HG03442 (cell line): ENCODE results near the gene BNIP3.
A peak's percentile ranks its signal among the peaks of the same experiment; 100 is the strongest.

Experiments used
- ATAC-seq: cut with Tn5 transposase; IDR thresholded peaks from one replicate; pipeline ENCODE4 v1.9.1; 2021; ENCODE audit warnings: mild to moderate bottlenecking, moderate library complexity; ENCODE audit not compliant: unreplicated experiment

BNIP3 gene, protein sequence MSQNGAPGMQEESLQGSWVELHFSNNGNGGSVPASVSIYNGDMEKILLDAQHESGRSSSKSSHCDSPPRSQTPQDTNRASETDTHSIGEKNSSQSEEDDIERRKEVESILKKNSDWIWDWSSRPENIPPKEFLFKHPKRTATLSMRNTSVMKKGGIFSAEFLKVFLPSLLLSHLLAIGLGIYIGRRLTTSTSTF

GRCh38 chr10:131981429-131982184, at the start of gene BNIP3:
TSS of gene BNIP3 (minus strand) at chr10:131981923. CDS start at chr10:131981806, 117 bp downstream.
- peak; percentile 90 for ATAC-seq

GRCh38 chr10:132030898-132031463, 49.3 kb upstream of the BNIP3 start:
- ATAC-seq: no peak

DNA sequence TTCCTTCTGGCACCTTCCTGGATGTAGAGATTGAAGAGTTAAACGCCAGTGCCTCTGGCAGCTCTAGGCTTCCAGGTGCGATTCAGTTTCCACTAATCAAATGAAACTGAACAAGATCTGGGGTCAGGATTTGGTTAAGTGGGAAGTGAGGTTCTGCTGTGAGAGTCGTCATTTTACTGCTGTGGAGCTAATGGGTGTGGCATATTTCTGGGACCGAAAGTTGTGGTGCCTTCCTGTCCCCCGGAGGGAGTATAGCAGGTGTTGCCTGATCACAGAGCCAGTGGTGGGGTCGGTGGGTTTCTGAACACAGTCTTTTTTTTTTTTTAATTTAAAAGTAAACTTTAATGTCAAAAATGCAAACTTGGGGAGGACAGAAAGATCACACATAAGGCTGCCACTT, 47.0 kb upstream of the BNIP3 start:
- no peak for ATAC-seq

GRCh38 chr10:132027423-132027983, 45.8 kb upstream of the BNIP3 start:
- ATAC-seq: no peak

DNA sequence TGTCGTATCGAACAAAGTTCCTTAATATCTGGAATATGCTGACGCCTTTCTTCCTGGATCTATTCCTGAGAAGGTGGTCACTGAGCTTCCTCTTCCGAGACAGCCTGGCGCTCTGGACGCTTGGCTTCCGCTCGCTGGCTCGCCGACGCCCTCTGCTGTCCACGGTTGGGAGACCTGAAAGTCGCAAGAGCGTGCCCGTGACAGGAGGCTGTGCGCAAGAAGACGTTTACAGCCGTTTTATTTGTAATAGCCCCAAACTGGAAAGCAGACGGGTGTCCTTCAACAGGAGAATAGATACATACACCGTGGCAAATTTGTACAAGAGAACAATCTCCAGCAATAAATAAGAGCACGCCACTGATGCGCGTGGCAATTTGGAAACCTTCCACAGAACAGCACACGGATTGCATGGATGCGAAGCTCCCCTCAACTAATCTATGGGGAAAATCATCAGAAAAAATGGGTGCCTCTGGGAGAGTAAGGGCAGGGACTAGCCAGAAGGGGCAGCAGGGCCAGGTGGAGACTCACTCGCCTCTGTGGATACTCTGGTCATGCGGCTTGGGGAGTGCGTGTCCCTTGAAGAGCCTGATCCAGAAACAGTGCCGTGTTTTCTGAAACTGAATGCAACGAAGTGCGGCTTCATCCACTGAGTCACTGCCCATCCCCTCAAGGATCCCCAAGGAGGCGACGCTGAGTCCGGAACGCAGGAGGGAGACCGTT, 41.5 kb upstream of the BNIP3 start:
- no peak for ATAC-seq

- no peak for ATAC-seq
Observed at GRCh38 chr10:132022241-132022640, 40.5 kb upstream of the BNIP3 start.

DNA sequence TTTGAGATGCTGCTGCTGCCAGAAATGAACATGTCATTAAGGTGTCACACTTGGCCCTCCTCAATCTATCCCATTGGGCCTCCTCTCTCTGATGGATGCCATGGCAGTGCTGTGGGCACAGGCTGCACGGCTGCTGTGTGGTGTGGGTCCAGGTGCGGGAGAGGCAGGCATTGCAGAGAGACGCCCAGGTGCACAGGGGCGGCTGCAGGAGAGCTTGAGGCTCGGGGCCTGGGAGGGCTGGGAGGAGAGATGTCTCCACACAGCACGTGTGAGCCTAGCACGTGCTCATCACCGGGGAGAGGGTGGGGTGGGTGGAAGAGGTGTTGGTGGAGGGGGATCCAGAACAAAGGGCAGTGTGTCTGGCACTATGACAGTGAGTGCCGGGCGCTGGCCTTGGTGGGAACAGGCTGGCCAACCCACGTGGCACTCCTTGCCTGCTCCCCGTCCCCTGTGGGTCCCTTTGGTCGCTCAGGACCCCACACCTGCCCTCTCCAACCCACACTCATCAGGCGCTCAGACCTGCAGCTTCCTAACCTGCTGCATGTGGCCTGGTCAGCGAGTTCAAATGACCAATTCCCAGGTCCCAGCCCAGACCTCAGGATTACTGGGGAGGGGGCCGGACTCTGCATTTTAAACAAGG, 39.9 kb upstream of the BNIP3 start:
- ATAC-seq: no peak

- ATAC-seq: no peak
Observed at GRCh38 chr10:132021046-132021445, 39.3 kb upstream of the BNIP3 start.

DNA sequence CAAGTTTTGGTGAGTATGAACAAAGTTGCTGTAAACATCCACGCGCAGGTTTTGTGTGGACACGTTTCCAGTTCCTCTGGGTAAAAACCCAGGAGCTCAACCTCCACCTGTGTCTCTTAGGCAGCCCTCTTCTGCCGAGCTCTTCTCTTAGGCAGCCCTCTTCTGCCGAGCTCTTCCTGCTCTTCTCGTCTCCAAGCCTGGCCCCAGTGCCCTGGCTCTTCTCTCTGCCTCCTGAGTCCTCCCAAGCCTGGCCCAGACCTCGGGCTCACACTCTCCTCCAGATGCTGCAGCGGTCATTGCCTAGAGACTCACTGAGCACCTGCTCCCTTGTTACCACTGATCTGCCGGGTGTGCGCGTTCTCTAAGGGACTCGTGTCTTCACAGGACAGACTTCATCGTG, 38.7 kb upstream of the BNIP3 start:
- ATAC-seq: no peak

DNA sequence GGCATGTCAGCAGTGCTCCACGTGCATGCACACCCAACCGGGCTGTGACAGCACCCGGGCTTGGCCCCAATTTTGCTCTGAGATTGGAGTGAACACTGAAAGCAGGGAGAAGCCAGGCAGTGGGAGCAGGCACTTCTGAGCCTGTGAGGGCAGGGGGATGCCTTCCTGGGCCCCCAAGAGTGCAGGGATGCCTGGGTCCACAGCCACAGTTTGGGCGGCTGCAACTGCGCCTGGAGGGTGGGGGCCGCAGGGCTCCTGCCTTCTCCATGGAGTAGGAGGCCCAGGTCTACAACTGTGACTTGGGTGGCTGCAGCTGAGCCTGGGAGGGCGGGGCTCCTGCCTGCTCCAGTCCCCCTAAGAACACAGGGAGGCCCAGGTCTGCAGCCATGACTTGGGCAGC, 37.6 kb upstream of the BNIP3 start:
- ATAC-seq: no peak

DNA sequence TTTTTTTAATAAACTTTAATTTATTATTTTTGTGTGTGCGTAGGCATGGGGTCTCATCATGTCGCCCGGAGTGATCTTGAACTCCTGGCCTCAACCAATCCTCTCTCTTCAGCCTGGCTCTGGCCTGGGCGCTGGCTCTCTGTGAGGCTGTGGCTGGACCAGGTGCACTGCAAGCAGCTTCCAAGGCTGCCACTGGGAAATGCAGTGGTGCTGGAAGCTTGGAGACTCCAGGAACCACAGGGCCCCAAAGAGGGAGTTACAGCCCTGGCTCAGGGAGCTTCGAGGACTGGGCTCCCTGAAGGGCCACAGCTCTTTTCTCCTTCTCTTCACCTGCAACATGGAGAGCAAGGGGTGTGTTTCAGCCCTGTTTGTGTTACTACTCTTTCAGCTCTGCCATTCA, 36.7 kb upstream of the BNIP3 start:
- ATAC-seq: no peak

DNA sequence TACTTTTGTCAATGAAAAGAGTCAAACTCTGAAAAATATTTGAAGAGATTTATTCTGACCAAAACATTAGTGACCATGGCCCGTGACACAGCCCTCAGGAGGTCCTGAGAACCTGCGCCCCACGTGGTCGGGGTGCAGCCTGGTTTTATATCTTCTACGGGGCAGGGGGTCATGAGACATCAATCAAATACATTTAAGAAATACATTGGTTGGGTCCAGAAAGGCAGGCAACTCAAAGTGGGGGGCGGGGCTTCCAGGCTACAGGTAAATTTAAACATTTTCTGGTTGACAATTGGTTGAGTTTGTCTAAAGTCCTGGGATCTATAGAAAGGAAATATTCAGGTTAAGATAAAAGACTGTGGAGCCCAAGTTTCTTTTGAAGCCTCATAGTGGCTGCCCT, 34.8 kb upstream of the BNIP3 start:
- ATAC-seq: no peak

GRCh38 chr10:132011445-132011844, 29.7 kb upstream of the BNIP3 start:
- ATAC-seq: no peak

- no peak for ATAC-seq
Observed at GRCh38 chr10:132011024-132011423, 29.3 kb upstream of the BNIP3 start.

DNA sequence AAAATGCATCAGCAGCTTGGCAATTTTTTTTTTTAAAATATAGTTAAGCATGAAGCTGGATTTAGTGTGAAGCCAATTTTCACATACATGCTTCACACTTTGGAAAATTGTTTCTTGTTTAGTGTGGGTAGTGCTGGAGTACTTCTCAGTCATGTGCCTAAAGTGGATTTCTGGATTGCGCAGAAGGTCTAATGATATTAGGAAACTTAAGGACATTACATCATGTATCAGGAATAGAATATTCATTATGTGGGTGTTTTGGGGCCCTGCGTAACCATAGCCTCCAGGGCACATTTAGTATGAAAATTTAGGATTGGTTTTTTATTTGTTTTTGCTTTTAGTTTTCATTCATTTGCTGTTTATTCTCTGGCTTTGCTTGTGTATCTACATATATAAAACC, 28.8 kb upstream of the BNIP3 start:
- ATAC-seq: no peak

GRCh38 chr10:132009575-132009974, 27.9 kb upstream of the BNIP3 start:
- no peak for ATAC-seq

DNA sequence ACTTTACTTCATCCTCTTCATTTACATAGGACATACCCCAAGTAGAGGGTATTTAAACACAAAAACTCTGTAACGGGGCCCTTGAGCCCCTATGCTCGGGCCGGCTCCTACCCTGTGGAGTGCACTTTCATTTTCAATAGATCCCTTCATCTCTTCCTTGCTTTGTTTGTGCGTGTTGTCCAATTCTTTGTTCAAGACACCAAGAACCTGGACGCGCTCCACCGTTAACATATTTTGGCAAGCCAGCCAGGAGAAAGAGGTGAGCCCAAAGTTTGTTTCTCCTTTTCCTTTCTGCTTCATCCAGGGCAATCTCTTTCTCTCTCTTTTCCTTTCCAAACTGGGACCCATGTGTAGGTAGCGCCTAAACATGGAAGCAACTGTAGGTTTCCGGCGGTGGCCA, 26.0 kb upstream of the BNIP3 start:
- no peak for ATAC-seq

DNA sequence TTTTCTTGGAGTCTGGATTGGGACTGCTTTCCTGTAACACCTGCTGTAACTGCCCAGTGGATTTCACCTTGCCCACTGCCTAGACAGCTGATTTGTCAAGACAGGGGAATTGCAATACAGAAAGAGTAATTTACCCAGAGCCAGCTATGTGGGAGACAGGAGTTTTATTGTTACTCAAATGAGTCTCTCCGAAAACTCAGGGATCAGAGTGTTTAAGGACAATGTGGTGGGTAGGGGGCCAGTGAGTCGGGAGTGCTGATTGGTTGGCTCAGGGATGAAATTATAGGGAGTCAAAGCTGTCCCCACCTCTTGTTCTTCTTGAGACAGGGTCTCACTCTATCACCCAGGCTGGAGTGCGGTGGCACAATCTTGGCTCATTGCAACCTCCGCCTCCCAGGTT, 25.2 kb upstream of the BNIP3 start:
- no peak for ATAC-seq

GRCh38 chr10:132005147-132005546, 23.4 kb upstream of the BNIP3 start:
- ATAC-seq: no peak

DNA sequence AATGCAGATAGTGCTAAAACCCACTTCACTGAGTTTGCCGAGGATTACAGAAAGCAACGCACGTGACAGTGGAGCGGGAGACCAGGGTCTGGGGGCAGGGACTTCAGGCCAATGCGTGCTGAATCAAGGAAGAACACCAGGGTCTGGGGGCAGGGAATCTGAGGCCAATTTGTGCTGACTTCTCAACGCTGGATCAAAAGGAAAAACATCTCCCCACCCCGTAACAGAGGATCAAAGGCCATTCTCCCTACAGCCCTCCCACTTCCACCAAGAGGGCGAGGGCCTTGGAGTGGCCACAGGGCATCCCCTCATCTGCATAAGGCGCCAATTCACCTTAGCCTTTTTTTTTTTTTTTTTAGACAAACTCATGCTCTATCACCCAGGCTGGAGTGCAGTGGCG, 22.3 kb upstream of the BNIP3 start:
- ATAC-seq: no peak
